ENCODE measurements around the gene HOXB8.

DNA sequence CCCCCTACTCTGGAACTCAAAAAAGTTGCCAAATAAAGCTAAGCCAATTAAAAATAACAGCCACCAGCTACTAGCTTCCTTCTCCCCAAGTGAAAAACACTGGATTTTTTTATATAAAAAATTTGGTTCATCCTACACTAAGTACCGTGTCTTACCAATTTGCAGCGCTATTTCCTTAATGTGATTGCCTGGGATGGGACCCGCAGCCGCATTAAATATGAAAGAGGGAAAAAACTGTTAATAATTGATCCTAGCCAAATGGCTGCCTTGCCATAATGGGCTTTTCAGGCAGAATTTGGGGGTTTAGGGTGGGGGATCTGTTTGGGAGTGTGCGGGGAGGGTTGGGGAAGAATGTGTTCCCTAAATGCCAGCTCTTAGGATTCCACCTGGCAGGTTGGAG, 9.0 kb upstream of the HOXB8 start:
- TF ChIP-seq SPI1 (IDR thresholded peaks at IDR 0.05; ENCODE audit: low read depth, low read length) (no peak), POLR2AphosphoS5 (IDR thresholded peaks at IDR 0.05; ENCODE audit: low read depth, low read length) (no peak)
